GM19043 (cell line): ENCODE measurements around the gene SPESP1.
"Not testable (repeated sequence)": the region's sequence is repeated elsewhere in the genome, so short reads cannot be mapped to it uniquely, and the experiment has no call there.

Experiments
- ATAC-seq: cut with Tn5 transposase; IDR thresholded peaks from one replicate; pipeline ENCODE4 v1.9.1; 2021; ENCODE audit warnings: low read depth; ENCODE audit not compliant: unreplicated experiment

Gene SPESP1

DNA sequence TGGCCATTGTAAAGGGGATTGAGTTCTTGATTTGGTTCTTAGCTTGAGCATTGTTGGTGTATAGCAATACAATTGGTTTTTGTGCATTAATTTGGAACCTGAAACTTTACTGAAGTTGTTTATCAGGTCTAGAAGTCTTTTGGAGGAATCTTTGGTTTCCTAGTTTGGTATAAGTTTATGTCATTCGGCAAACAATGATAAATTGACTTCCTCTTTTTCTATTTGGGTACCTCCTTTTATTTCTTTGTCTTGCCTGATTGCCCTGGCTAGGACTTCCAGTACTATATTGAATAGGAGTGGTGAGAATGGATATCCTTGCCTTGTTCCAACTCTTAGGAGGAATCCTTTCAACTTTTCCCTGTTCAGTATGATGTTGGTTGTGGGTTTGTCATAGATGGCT is 32.1 kb downstream of the SPESP1 start:
- no peak for ATAC-seq

DNA sequence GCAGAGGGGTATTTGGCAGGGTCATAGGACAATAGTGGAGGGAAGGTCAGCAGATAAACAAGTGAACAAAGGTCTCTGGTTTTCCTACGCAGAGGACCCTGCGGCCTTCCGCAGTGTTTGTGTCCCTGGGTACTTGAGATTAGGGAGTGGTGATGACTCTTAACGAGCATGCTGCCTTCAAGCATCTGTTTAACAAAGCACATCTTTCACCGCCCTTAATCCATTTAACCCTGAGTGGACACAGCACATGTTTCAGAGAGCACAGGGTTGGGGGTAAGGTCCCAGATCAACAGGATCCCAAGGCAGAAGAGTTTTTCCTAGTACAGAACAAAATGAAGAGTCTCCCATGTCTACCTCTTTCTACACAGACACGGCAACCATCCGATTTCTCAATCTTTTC is 33.4 kb downstream of the SPESP1 start:
- not testable (repeated sequence) for ATAC-seq

DNA sequence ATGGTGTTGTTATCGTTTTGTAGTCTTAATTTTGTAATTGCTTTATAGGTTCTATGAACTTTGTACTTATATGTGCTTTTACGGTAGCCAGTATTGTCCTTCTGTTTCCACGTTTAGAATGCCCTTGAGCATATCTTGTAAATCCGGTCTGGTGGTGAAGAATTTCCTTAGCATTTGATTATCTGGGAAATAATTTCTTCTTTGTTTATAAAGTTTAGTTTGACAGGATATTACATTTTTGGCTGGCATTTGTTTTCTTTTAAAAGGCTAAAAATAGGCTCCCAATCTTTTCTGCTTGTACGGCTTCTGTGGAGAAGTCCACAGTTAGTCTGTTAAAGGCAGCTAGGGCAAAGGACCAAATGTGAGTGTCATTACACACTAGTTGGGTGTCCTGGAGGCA is 36.7 kb downstream of the SPESP1 start:
- ATAC-seq, result no peak

DNA sequence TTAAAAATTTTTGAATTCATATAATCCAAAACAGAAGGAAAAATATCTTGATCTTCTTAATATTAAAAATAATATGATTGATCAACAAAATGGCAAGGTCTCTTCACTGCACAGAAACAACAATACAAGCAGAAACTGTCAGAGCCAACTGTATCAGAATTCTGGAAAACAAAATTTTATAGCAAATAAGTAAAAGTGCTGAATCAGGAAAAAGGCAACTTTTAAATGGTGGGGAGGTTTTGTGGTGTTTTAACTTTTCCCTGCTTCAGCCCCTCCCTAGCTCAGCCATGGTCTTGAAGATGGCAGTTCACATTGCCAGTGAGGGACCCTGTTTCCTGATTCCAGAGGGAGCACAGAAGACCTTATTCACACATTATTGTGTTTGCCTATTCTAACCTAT is 37.6 kb downstream of the SPESP1 start:
- no peak for ATAC-seq

DNA sequence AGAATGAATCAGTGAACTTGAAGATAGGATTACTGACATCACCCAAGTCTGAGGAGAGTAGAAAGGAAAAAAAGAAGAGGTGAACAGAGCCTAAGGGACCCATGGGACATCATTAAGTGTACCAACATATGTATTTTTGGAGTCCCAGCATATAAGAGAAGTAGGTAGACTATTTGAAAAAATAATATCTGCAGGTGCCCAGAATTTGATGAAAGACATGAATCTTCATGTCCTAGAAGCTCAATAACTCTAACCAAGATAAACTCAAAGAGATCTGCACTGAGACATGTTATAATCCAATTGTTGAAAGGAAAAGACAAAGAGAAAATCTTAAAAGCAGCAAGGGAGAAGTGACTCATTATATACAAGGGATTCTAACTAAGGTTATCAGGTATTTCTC is 39.0 kb downstream of the SPESP1 start:
- ATAC-seq, result no peak

DNA sequence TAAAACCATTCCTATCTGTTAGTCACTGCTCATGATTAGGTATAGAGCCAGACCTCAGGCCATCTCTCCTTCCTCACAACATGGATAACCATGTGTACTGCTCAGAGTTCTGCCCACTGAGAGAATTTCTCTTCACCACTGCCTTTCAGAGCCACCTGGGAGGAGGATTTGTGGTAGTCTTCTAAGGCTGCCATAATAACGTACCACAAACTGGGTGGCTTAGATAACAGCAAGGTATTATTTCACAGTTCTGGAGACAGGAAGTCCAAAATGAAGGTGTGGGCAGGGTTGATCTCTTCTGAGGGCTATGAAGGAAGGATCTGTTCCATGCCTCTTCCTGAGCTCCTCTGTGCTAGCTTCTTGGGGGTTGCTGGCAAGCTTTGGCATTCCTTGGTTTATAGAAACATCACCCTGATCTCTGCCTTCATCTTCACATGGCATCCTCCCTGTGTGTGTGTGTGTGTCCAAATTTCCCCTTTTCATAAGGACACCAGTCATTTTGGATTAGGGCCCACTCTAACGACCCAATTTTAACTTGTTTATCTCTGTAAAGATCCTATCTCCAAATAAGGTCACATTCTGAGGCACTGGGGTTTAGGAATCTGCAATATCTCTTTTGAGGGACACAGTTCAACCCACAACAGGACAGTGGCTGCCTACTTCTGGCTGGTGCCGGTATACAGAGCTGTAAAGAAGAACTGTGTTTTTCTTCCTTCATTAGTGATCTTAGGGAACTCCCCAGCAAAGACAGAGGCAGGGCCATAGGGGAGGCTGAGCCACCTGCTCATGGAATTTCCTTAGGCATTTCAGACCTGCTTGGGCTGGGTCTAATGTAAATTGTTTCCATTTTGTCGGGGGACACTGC is 42.1 kb downstream of the SPESP1 start:
- no peak for ATAC-seq

DNA sequence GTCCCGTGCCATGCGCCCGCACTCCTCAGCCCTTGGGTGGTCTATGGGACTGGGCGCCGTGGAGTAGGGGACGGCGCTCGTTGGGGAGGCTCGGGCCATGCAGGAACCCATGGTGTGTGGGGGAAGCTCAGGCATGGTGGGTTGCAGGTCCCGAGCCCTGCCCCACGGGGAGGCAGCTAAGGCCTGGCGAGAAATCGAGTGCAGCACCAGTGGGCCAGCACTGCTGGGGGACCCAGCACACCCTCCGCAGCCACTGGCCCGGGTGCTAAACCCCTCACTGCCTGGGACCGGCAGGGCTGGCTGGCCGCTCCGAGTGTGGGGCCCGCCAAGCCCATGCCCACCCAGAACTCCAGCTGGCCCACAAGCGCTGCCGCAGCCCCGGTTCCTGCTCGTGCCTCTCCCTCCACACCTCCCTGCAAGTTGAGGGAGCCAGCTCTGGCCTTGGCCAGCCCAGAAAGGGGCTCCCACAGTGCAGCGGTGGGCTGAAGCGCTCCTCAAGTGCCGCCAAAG is 45.4 kb downstream of the SPESP1 start:
- ATAC-seq, result not testable (repeated sequence)

DNA sequence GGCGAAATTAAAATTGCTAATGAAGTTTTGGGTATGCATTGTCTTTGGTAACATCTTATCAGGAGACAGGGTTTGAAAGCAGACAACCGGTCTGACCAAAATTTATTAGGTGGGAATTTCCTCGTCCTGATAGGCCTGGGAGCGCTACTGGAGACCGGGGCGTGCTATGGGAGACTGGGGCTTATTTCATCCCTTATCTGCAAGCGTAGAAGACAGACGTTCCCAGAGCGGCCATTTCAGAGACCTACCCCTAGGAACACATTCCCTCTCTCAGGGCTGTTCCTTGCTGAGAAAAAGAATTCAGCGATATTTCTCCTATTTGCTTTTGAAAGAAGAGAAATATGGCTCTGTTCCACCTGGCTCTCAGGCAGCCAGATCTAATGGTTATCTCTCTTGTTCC is 47.1 kb downstream of the SPESP1 start:
- ATAC-seq, result not testable (repeated sequence)

DNA sequence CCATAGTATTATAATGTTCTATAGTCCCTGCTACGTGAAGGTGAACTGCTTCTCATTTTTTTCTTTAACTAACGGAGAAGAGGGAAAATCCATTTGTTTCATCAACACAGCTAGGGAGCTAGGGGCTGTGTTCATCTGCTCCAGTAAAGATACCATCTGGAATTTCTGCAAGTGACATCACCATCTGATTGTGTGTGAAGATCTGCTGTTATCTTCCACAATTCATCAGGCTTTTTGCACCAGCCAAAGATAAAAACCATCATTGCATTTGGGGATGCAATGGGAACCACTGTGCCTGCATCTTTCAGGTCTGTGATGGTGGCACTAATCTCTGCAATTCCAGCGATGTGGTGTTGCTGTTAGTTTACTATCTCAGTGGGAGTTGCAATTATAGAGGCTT is 48.7 kb downstream of the SPESP1 start:
- ATAC-seq, result no peak

DNA sequence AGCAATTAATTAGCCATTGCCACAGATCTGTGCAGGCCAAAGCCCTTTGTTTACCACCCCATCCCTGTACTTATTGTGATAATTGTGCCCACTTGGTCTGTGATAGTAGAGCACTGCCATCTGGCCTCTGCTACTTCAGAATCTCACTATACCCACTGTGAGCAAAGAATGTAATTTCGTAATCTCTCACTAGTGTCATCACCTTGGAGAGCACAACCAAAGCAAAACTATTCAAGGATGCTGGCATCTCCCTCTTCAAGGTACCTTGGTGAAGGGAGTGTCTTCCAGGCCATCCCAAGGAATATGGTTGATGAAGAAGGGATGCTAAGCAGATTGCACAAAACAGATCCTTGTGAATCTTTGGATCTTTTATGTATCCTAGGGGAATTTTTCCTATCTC is 49.5 kb downstream of the SPESP1 start:
- ATAC-seq, result no peak

DNA sequence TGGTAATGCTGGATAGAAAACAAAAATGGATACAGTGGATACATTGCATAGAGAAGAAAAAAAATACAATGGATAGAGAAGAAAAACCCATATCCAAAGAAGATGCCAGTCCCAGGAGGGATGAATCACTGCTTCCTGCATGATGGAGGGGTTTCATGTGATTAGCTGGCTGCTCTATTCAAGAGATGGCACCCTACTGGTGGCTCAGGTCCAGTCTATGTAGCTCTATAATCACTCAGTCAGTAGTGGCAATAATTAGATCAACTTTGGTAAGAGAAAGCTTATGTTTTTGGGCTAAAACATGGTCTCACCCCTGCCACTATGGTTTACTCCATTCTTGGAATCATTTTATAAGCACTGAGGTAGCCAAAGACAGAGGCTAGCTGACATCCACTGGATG is 50.5 kb downstream of the SPESP1 start:
- no peak for ATAC-seq

DNA sequence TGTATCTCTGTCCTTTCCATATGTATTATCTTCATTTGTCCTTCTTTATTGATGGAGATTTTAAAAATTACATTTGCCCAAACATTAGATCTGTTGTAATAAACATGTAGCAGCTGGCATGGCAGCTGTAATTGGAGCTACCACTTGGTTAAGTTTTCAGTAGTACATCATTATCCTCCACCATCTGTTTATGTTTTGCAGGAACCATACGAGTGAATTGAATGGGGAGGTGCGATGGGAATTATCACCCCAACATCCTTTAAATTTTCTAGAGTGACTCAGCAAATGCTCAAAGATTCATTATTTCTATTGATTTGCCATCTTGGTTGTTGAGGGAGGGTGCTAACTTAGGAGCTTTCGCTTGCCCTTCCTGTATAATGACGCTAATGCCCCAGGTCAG is 51.6 kb downstream of the SPESP1 start:
- no peak for ATAC-seq

DNA sequence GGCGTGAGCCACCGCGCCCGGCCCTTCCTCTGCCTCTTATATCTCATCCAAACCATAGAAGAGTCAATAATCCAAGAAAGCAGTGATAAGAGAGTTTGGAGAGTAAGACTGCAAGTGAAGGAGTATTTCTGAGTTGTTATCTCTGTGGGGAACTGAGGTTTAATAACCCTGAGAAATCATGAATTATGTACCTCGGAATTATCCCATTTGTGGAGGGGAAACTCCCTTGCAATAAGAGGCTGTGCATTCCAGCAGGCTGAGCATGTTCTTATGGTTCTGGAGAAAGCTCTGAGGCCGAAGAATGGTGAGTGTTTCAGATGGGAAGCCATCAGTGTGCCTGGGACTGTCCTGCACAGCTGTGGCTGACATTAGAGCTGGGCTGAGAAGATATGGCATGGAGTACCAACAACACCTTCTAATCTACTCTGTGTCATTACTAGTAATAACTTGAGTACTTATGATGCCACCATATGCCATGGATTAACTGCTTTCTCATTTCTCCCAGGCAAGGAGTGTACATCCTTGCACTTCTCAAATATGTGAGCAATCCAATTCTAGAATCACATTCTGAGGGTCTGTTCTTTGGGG is 52.7 kb downstream of the SPESP1 start:
- ATAC-seq, result no peak

DNA sequence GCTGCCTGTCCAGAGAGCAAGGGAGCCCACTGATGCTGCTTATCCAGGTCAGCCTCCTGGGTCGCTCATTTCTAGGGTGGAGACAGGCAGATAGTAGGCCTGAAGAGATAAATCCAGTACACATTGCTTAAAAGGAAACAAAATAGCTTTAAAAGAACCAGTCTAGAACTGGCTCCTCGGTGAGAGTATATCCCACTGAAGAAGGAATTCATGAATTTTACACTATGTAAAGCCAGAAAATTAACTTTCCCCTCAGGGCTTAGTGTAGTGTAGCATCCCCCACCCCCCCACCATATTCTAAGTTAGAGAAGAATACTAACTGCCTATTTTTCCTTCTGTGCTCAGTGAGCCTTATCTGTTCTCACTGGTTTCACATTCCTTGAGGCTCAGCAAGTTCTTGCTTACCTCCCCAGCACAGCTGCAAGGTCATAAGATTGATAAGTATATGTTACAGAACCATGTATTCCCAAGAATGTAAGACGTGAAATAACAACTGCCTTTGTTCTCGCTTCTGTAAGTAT is 53.7 kb downstream of the SPESP1 start:
- no peak for ATAC-seq

DNA sequence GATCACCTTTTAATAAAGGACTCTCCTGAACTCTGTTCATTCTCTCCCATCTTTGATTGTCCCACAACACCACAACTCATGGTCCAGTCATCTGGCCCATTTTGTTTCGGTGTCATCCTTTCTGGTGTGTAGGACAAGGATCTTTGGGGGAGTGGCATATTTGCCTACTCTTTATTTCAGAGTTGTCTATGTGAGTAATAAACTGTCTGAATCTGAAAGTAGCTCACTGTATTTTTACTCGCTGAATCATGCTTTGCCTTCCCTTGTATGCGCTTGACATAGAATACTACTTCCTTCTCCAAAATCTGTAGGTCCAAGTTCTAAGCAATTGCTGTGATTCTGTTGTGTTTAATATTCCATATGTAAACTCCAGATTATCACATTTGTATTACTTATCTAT is 54.3 kb downstream of the SPESP1 start:
- ATAC-seq, result no peak

DNA sequence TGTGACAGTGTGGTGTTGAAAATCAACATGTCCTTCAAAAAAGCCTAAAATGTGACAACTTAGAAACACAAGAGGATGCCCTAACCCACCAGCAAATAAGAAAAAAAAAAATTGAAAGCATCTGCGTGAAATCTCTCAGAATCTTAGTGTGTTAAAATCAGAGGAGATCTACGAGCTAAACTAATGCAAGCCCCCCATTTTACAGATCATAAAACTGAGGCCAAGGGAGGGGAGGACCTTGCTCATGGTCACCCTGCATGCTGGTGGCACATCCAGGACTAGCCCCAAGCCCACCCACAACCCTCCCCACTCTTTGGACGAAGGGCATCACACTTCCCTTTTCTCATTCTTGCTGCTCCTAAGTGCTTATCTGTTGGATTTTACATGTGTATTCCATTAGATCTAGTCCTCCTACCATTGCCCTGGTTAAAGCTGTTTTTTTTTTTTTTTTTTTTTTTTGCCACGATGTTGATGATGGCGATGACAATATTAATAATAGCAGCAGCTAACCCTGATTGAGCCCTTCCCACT is 55.1 kb downstream of the SPESP1 start:
- no peak for ATAC-seq

DNA sequence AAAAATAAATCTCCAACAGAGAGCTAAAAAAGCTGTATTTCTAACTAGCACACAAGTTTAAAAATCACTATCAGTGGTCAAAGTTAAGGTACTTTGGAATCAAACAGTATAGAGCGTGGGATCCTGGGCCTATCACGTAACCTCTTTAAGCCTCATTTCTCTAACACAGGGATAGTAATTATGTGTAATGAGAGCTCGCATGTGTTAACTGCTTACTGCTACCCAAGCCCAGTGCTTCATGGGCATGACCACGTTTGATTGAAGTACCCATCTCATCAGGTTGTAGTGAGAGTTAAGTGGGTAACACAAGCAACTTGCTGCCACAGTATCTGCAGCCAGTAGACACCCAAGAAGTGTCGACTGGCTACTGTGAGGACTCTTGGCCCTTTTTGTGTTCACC is 56.0 kb downstream of the SPESP1 start:
- ATAC-seq, result no peak

DNA sequence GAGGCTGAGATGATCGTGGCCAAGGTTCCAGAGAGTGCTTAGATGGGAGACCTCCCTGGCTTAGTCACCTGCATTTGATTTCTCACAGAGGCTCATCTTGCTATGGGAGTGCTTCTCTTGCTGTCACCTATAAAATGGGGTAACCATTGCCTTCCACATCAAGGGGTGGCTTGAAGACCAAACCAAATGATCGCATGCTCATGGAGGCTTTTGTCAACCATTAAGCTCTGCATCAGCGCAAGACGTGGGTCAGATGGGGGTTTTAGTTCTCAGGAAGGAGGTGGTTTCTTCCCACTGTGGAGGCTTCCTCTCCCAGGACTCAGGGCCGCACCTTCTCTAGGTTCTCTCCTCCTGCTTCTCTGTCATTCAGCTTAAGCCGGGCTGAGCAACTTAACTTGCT is 56.8 kb downstream of the SPESP1 start:
- no peak for ATAC-seq

DNA sequence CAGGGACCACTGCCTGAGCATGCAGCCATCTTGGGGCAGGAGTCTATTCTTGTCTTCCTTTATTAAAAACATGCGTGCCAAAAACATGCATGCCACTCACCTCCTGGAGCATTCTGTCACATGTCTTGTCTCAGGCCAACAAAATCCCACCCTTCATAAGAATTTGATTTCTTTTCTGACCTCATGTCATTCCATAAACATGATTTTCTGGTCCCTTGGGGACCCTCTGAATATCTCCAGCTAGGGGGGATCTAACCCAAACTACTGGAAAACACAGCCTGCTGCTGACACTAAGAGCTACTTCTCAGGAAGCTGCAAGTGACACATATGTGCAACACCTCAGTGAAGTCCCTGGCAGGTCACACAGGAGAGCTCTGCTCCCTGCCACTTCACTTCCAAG is 57.4 kb downstream of the SPESP1 start:
- ATAC-seq, result no peak

DNA sequence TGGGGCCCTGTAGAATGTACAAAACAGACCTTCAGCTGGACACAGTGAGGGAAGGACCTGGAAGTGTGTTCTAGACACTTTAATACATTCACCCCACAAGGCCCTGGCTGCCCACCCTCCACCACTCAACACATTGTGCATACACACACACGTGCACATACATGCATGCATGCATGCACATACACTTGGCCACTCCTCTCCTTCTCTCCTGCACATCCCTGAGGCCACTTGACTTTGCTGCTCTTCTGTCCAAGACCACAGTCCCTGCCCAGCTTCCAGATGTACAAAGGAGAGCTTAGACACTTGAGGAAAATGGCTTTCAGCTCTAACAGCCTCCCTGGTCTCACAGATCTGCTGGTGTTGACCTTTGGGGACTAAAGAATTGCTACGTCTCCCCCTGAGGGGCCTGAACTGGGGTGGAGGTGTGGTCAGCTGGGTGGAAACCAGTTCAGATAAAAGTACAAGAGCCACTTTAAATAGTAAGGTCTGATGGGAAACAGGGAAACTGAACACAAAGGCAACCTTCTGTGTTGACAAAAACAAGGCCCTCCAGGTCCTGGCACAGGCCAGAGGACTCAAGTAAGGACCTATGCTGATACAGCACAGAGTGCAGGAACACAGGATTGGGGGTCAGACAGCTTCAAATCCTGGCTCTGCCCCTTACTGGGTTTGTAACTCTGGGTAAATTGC is 59.4 kb downstream of the SPESP1 start:
- ATAC-seq, result no peak
